OCI-LY7 (cell line): ENCODE data around the gene HTRA2. TPM values are rescaled to one million over a fixed set of nuclear protein-coding genes. Genes with fewer than 3 reads are reported as not detected.

ENCODE experiments used
- BruUV-seq: library from RNA; stranded (reverse); fragments of 400-500 nt; replicated peaks from 2 replicates; lab custom pipeline; 2021; lab: Mats Ljungman, UMichigan
- CTCF ChIA-PET: fragments of 300-600 bp; sonication (Branson Sonifier 250); formaldehyde crosslinking; loops from one replicate; lab custom pipeline; 2022; ENCODE audit warnings: antibody characterized with exemption; ENCODE audit not compliant: unreplicated experiment; lab: Charles Lee
- POLR2A ChIA-PET: fragments of 300-600 bp; sonication (Branson Sonifier 250); formaldehyde crosslinking; loops from one replicate; lab custom pipeline; 2022; ENCODE audit warnings: antibody characterized with exemption; lab: Charles Lee
- DNase-seq: peaks from one replicate; pipeline ENCODE4 v3.0.0-alpha.2; 2015; ENCODE audit warnings: low spot score
- H2AFZ ChIP-seq: fragments of 200-600 bp; sonication (generic), shearing (Covaris generic); 2 replicates; pipeline ENCODE4 v1.6.1; 2014; ENCODE audit warnings: mild to moderate bottlenecking, antibody characterized with exemption, low read length, moderate library complexity
- H3K27ac ChIP-seq: fragments of 200-600 bp; sonication (generic); 2 replicates; pipeline ENCODE4 v1.5.1; 2014; ENCODE audit warnings: mixed run types, low read depth, mild to moderate bottlenecking, moderate library complexity, low read length, inconsistent platforms; ENCODE audit not compliant: poor library complexity, severe bottlenecking
- H3K36me3 ChIP-seq: fragments of 200-600 bp; sonication (generic); 2 replicates; pipeline ENCODE4 v1.6.1; 2014; ENCODE audit warnings: mild to moderate bottlenecking, antibody characterized with exemption, low read length, moderate library complexity, mixed read lengths; ENCODE audit not compliant: insufficient read depth
- H3K4me1 ChIP-seq: fragments of 200-600 bp; sonication (generic); 2 replicates; pipeline ENCODE4 v1.5.1; 2014; ENCODE audit warnings: mild to moderate bottlenecking, low read length; ENCODE audit not compliant: insufficient read depth, poor library complexity, severe bottlenecking
- H3K4me2 ChIP-seq: fragments of 200-600 bp; sonication (generic); 2 replicates; pipeline ENCODE4 v1.6.1; 2014; ENCODE audit warnings: mild to moderate bottlenecking, low read length
- H3K4me3 ChIP-seq: fragments of 200-600 bp; sonication (generic); 2 replicates; pipeline ENCODE4 v1.5.1; 2014; ENCODE audit warnings: mild to moderate bottlenecking, low read depth, low read length; ENCODE audit not compliant: poor library complexity, severe bottlenecking
- H3K79me2 ChIP-seq: fragments of 200-600 bp; sonication (generic); 2 replicates; pipeline ENCODE4 v1.6.1; 2016; ENCODE audit warnings: low read depth, mild to moderate bottlenecking, low read length, moderate library complexity, mixed read lengths; ENCODE audit not compliant: insufficient read depth
- H3K9me2 ChIP-seq: fragments of 200-600 bp; sonication (generic); 2 replicates; pipeline ENCODE4 v1.6.1; 2016; ENCODE audit warnings: mild to moderate bottlenecking, low read length, mixed read lengths; ENCODE audit not compliant: insufficient read depth
- H3K9me3 ChIP-seq: fragments of 200-600 bp; sonication (generic); 2 replicates; pipeline ENCODE4 v1.6.1; 2014; ENCODE audit warnings: mild to moderate bottlenecking, mixed run types, low read length, mixed read lengths
- H4K20me1 ChIP-seq: fragments of 200-600 bp; sonication (generic); 2 replicates; pipeline ENCODE4 v1.6.1; 2014; ENCODE audit warnings: mild to moderate bottlenecking, antibody characterized with exemption, low read length, moderate library complexity, mixed read lengths; ENCODE audit not compliant: insufficient read depth
- CTCF ChIP-seq: fragments of 200-600 bp; sonication (generic); conservative IDR thresholded peaks from 2 replicates; pipeline ENCODE4 v1.5.1; 2014; ENCODE audit warnings: mild to moderate bottlenecking, antibody characterized with exemption, low read length, moderate library complexity, mixed read lengths
- EZH2phosphoT487 ChIP-seq: fragments of 200-600 bp; sonication (generic); IDR thresholded peaks from 2 replicates; pipeline ENCODE4 v1.6.1; 2018; ENCODE audit warnings: low read depth, borderline replicate concordance, mild to moderate bottlenecking, mixed run types, antibody characterized with exemption, low read length, moderate library complexity, mixed read lengths
- intact Hi-C: fragments of 100-400 bp; cut with micrococcal nuclease; formaldehyde crosslinking; loops from one replicate; pipeline ENCODE4 v1.10.0; 2022; ENCODE audit not compliant: unreplicated experiment
- total RNA-seq, 2 experiments: library from RNA; depleted of rRNA in 1 of 2; stranded (reverse); fragments of >200 nt in 1 of 2; shearing (Covaris generic) in 1 of 2; gene quantifications; 2 replicates each; pipeline ENCODE4 v1.2.3, GENCODE V29; 2014 to 2022

HTRA2 gene
- total RNA-seq, 2 experiments from 2014 or later: 50.7 to 54.8 TPM

- Histone ChIP-seq H3K79me2 (no peaks in the 10 kb centered on the region), H3K9me2 (no peaks in the 10 kb centered on the region), H3K36me3 (no peaks in the 10 kb centered on the region), H3K4me3 (no peak overlapping the region), H3K27ac (no peak overlapping the region), H3K9me3 (no peaks in the 10 kb centered on the region), H4K20me1 (no peaks in the 10 kb centered on the region), H3K4me2 (no peak overlapping the region), H3K4me1 (no peaks in the 10 kb centered on the region), H2AFZ (no peak overlapping the region)
- no TSS peak for BruUV-seq
- ChIA-PET CTCF (no interaction called here), POLR2A (no interaction called here)
- intact Hi-C loops: no loop called here
- TF ChIP-seq CTCF: no peak
- TF ChIP-seq EZH2phosphoT487: no peak
- DNase-seq: no peak
These were observed 13.6 kb upstream of the HTRA2 start for GRCh38 chr2:74515981-74516633.

- H3K4me3 ChIP-seq: no peak overlapping the region
- POLR2A ChIA-PET: no interaction called here
- H3K4me2 ChIP-seq: no peak overlapping the region
- no peaks in the 10 kb centered on the region for H3K9me3 ChIP-seq
- no peaks in the 10 kb centered on the region for H3K79me2 ChIP-seq
- H3K27ac ChIP-seq: no peak overlapping the region
- intact Hi-C loops: no loop called here
- BruUV-seq: no TSS peak
- H3K9me2 ChIP-seq: no peaks in the 10 kb centered on the region
- no peak for DNase-seq
- no peak overlapping the region for H2AFZ ChIP-seq
- TF ChIP-seq EZH2phosphoT487 (no peak), CTCF (no peak)
- H3K36me3 ChIP-seq: no peaks in the 10 kb centered on the region
- no peaks in the 10 kb centered on the region for H4K20me1 ChIP-seq
- CTCF ChIA-PET: no interaction called here
- H3K4me1 ChIP-seq: no peaks in the 10 kb centered on the region
These were observed 13.1 kb upstream of the HTRA2 start for GRCh38 chr2:74516650-74517049.

GRCh38 chr2:74522516-74522915 lies 7.2 kb upstream of the HTRA2 start:
- CTCF ChIA-PET: interaction anchor here (1.0 kb wide), 1 partner anchor 14 kb away, joined by 3 read pairs; no protein-coding TSS in a partner anchor
- no peak for DNase-seq
- no peak overlapping the region for H2AFZ ChIP-seq
- intact Hi-C loops: no loop called here
- H3K36me3 ChIP-seq: peaks cover 26% of the 10 kb centered on the region
- no peak overlapping the region for H3K4me2 ChIP-seq
- H3K27ac ChIP-seq: no peak overlapping the region
- H3K79me2 ChIP-seq: peaks cover 8% of the 10 kb centered on the region; the same call in 1 of the 2 replicates
- TF ChIP-seq EZH2phosphoT487: no peak
- no peak for TF ChIP-seq CTCF
- H3K9me2 ChIP-seq: no peaks in the 10 kb centered on the region
- peaks cover 7% of the 10 kb centered on the region for H3K4me1 ChIP-seq
- no peaks in the 10 kb centered on the region for H4K20me1 ChIP-seq
- H3K4me3 ChIP-seq: no peak overlapping the region
- no TSS peak for BruUV-seq
- POLR2A ChIA-PET: interaction anchor here (1.2 kb wide), 1 partner anchor 8 kb away, joined by 5 read pairs; no protein-coding TSS in a partner anchor
- H3K9me3 ChIP-seq: no peaks in the 10 kb centered on the region
